HepG2 (cell line): Measurements from ENCODE around the gene NBEAL1. TPM values are rescaled to one million over a fixed set of nuclear protein-coding genes. Genes with fewer than 3 reads are reported as not detected.
A peak's percentile ranks its signal among the peaks of the same experiment; 100 is the strongest.

Experiments
- ATAC-seq: fragments of 200-7000 bp; cut with Tn5 transposase; 3 replicates; pipeline ENCODE4 v1.9.1; 2020; ENCODE audit warnings: mild to moderate bottlenecking, moderate library complexity
- BruUV-seq: library from RNA; stranded (reverse); fragments of 400-500 nt; replicated peaks from 2 replicates; lab custom pipeline; 2021; lab: Mats Ljungman, UMichigan
- CTCF ChIA-PET: fragments of 300-600 bp; formaldehyde crosslinking; extraction: SDS; loops from one replicate; lab custom pipeline; 2021; ENCODE audit warnings: low total read pairs, inconsistent platforms, low intra/inter-chr PET ratio; lab: Yijun Ruan, JAX
- POLR2A ChIA-PET: fragments of 350-600 bp; sonication (Branson Sonifier 250); formaldehyde crosslinking; loops from one replicate; lab custom pipeline; 2020; ENCODE audit warnings: antibody characterized with exemption, inconsistent platforms; lab: Yijun Ruan, JAX
- DNase-seq: peaks from one replicate; pipeline ENCODE4 v3.0.0-alpha.2; 2015; ENCODE audit warnings: low spot score
- FAIRE-seq: peaks from 3 replicates; lab custom pipeline; 2011; peaks lifted over from hg19 to GRCh38; lab: Jason Lieb, UNC
- H2AFZ ChIP-seq: one replicate; pipeline ENCODE4 v1.6.1; 2011; ENCODE audit warnings: low read length, inconsistent platforms
- H3K27ac ChIP-seq: fragments of 300-600 bp; 3 replicates; pipeline ENCODE4 v1.8.0; 2011; ENCODE audit warnings: mixed run types, mild to moderate bottlenecking, mixed read lengths, low read length, inconsistent platforms; ENCODE audit not compliant: insufficient read depth; ENCODE audit errors: extremely low read length
- H3K27me3 ChIP-seq, 2 experiments: fragments of 200-600 bp in 1 of 2; 2 replicates in 1 of 2; 3 replicates in 1 of 2; pipeline versions ENCODE4 v1.6.0 to v1.8.0; 2011; ENCODE audit warnings: low read length in 2 of 2, mild to moderate bottlenecking in 2 of 2, moderate library complexity in 2 of 2, inconsistent platforms in 1 of 2; ENCODE audit not compliant: insufficient read depth in 2 of 2, control insufficient read depth in 1 of 2
- H3K36me3 ChIP-seq, 2 experiments: fragments of 200-600 bp in 1 of 2; replicated peaks in 1 of 2; 2 replicates in 1 of 2; 3 replicates in 1 of 2; pipeline versions ENCODE4 v1.5.1 to v1.8.0; 2011; ENCODE audit warnings: low read length in 2 of 2, inconsistent platforms in 1 of 2; ENCODE audit not compliant: insufficient read depth in 2 of 2, control insufficient read depth in 1 of 2
- H3K4me1 ChIP-seq: 2 replicates; pipeline ENCODE4 v1.5.1; 2012; ENCODE audit warnings: low read length, inconsistent platforms; ENCODE audit not compliant: insufficient read depth
- H3K4me2 ChIP-seq: 2 replicates; pipeline ENCODE4 v1.6.0; 2011; ENCODE audit warnings: low read depth, low read length, inconsistent platforms
- H3K4me3 ChIP-seq, 3 experiments: fragments of 200-600 bp in 1 of 3; sonication (generic), shearing (Covaris generic) in 1 of 3; replicated peaks in 1 of 3; 2 replicates each; pipeline ENCODE4 v1.5.1; 2011 to 2016; ENCODE audit warnings: low read length in 3 of 3, inconsistent platforms in 2 of 3, low read depth in 2 of 3, mild to moderate bottlenecking in 2 of 3, control low read depth in 1 of 3, mixed read lengths in 1 of 3; ENCODE audit not compliant: insufficient read depth in 1 of 3
- H3K79me2 ChIP-seq: one replicate; pipeline ENCODE4 v1.6.1; 2011; ENCODE audit warnings: low read length, inconsistent platforms; ENCODE audit not compliant: insufficient read depth
- H3K9ac ChIP-seq: 2 replicates; pipeline ENCODE4 v1.6.0; 2011; ENCODE audit warnings: mild to moderate bottlenecking, low read depth, low read length, inconsistent platforms; ENCODE audit not compliant: insufficient read depth
- H3K9me3 ChIP-seq: 2 replicates; pipeline ENCODE4 v1.5.1; 2012; ENCODE audit warnings: mild to moderate bottlenecking, low read length
- H4K20me1 ChIP-seq: 2 replicates; pipeline ENCODE4 v1.6.0; 2011; ENCODE audit warnings: inconsistent platforms, mild to moderate bottlenecking, low read length, moderate library complexity; ENCODE audit not compliant: insufficient read depth
- NFKBIZ ChIP-seq: IDR thresholded peaks from 2 replicates; pipeline ENCODE4 v1.6.1; 2018; ENCODE audit warnings: missing genetic modification reagents, missing compliant biosample characterization
- ZNF552 ChIP-seq: sonication (generic); formaldehyde crosslinking; IDR thresholded peaks from 2 replicates; pipeline ENCODE4 v1.9.0; 2022; ENCODE audit warnings: missing genetic modification reagents, mild to moderate bottlenecking, borderline replicate concordance
- ZNF839 ChIP-seq: sonication (generic); formaldehyde crosslinking; IDR thresholded peaks from 2 replicates; pipeline ENCODE4 v1.4.0; 2020; ENCODE audit warnings: missing genetic modification reagents, mild to moderate bottlenecking, borderline replicate concordance
- ZSCAN30 ChIP-seq: sonication (generic); formaldehyde crosslinking; IDR thresholded peaks from 2 replicates; pipeline ENCODE4 v1.5.0; 2020; ENCODE audit warnings: mild to moderate bottlenecking, missing genetic modification reagents
- WGBS: methylation state at CpG from one replicate; pipeline ENCODE4 v1.1.6; 2017; ENCODE audit warnings: low lambda C conversion rate; 5-methylcytosine and 5-hydroxymethylcytosine counted together
- in situ Hi-C: cut with HindIII; loops from 2 replicates; pipeline ENCODE4 v1.10.0; 2017; ENCODE audit warnings: low pct_unique_long_range_greater_than_20kb; ENCODE audit not compliant: extremely low pct_ligation_motif_present
- intact Hi-C: fragments of 100-400 bp; cut with micrococcal nuclease; formaldehyde crosslinking; loops from one replicate; pipeline ENCODE4 v1.10.0; 2022; ENCODE audit not compliant: unreplicated experiment
- polyA plus RNA-seq, 8 experiments: library from polyadenylated mRNA; depleted of rRNA in 3 of 8; stranded (reverse) in 7 of 8; unstranded in 1 of 8; fragments of >200 nt; fragmentation: Illumina TruSeq in 4 of 8; extraction: Trizol in 4 of 8; gene quantifications; 2 replicates each; pipeline versions ENCODE4 v1.2.1 to v1.2.3, GENCODE V29; 2011 to 2016; ENCODE audit warnings: low read depth in 4 of 8, missing spikeins in 1 of 8, mixed read lengths in 1 of 8; ENCODE audit not compliant: insufficient read depth in 1 of 8
- total RNA-seq, 5 experiments: library from RNA; depleted of rRNA; stranded (reverse); fragments of >200 nt; fragmentation: Illumina TruSeq; extraction: Trizol; gene quantifications; 2 replicates each; pipeline ENCODE4 v1.2.3, GENCODE V29; 2016; ENCODE audit warnings: low read depth in 1 of 5
- TF ChIP-seq, protein P1 (sequence below): sonication (generic); formaldehyde crosslinking; IDR thresholded peaks from 2 replicates; pipeline ENCODE4 v1.9.0; 2021; ENCODE audit warnings: mild to moderate bottlenecking, missing genetic modification reagents
- TF ChIP-seq, protein P2 (sequence below): sonication (generic); formaldehyde crosslinking; IDR thresholded peaks from 2 replicates; pipeline ENCODE4 v1.5.0; 2020; ENCODE audit warnings: missing genetic modification reagents
- TF ChIP-seq, protein P3 (sequence below): sonication (generic); formaldehyde crosslinking; IDR thresholded peaks from 2 replicates; pipeline ENCODE4 v1.8.0; 2022; ENCODE audit warnings: mild to moderate bottlenecking, missing genetic modification reagents, moderate library complexity
- TF ChIP-seq, protein P4 (sequence below): sonication (generic); formaldehyde crosslinking; IDR thresholded peaks from 2 replicates; pipeline ENCODE4 v1.4.0; 2020; ENCODE audit warnings: missing genetic modification reagents, mild to moderate bottlenecking, borderline replicate concordance

Gene NBEAL1
- total and polyA plus RNA-seq, 2 of the 13 experiments (the other 11 are each of a cell fraction or from before 2014, with no cell fraction given) = 6.4 to 15.7 TPM

DNA sequence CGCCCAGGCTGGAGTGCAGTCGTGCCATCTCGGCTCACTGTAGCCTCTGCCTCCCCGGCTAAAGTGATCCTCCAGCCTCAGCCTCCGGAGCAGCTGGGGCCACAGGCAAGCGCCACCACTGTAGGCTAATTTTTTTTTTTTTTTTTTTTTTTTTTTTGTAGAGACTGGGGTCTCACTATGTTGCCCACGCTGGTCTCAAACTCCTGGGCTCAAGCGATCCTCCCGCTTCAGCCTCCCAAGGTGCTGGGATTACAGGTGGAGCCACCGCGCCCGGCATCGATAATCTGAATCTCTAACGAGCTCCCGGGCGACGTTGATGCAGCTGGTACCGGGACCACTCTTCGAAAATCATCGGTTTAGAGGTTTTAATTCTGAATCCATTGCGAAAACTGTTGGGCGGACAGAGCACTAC is 223.6 kb downstream of the NBEAL1 start:
- Histone ChIP-seq H3K36me3 (no peaks in the 10 kb centered on the region; a peak in 1 of 5 replicates), H2AFZ (peak overlapping the region; percentile 75), H3K79me2 (peaks cover 22% of the 10 kb centered on the region), H3K27me3 (no peaks in the 10 kb centered on the region), H3K9me3 (no peaks in the 10 kb centered on the region), H4K20me1 (no peaks in the 10 kb centered on the region), H3K4me1 (peaks cover 31% of the 10 kb centered on the region), H3K4me2 (peak overlapping the region; percentile 76), H3K9ac (peak overlapping the region; percentile 83), H3K4me3 (peak overlapping the region; percentile 78 to 83 (median 79)), H3K27ac (peak overlapping the region; percentile 94)
- WGBS = 9% methylated on average over 22 of the region's 22 CpGs
- ChIA-PET POLR2A (interaction anchor here (0.6 to 2.3 kb wide), 12 partner anchors 9 to 581 kb away, joined by 3 to 25 read pairs (median 8); partner anchors contain the start of genes ABI2 and NBEAL1), CTCF (interaction anchor here (1.7 kb wide), 1 partner anchor 13 kb away, joined by 6 read pairs; no protein-coding TSS in a partner anchor)
- FAIRE-seq (no peak), ATAC-seq (peak; percentile 5), DNase-seq (no peak)
- intact Hi-C loops (loop anchor here (1.0 to 5.0 kb wide), 5 partner anchors 13 to 1596 kb away; partner anchors contain the start of genes ABI2, TMEM237 and WDR12), in situ Hi-C loops (loop anchor here (5.0 to 25.0 kb wide), 2 partner anchors 424 to 579 kb away; no protein-coding TSS in a partner anchor)
- BruUV-seq = no TSS peak
- TF ChIP-seq, protein P1, sequence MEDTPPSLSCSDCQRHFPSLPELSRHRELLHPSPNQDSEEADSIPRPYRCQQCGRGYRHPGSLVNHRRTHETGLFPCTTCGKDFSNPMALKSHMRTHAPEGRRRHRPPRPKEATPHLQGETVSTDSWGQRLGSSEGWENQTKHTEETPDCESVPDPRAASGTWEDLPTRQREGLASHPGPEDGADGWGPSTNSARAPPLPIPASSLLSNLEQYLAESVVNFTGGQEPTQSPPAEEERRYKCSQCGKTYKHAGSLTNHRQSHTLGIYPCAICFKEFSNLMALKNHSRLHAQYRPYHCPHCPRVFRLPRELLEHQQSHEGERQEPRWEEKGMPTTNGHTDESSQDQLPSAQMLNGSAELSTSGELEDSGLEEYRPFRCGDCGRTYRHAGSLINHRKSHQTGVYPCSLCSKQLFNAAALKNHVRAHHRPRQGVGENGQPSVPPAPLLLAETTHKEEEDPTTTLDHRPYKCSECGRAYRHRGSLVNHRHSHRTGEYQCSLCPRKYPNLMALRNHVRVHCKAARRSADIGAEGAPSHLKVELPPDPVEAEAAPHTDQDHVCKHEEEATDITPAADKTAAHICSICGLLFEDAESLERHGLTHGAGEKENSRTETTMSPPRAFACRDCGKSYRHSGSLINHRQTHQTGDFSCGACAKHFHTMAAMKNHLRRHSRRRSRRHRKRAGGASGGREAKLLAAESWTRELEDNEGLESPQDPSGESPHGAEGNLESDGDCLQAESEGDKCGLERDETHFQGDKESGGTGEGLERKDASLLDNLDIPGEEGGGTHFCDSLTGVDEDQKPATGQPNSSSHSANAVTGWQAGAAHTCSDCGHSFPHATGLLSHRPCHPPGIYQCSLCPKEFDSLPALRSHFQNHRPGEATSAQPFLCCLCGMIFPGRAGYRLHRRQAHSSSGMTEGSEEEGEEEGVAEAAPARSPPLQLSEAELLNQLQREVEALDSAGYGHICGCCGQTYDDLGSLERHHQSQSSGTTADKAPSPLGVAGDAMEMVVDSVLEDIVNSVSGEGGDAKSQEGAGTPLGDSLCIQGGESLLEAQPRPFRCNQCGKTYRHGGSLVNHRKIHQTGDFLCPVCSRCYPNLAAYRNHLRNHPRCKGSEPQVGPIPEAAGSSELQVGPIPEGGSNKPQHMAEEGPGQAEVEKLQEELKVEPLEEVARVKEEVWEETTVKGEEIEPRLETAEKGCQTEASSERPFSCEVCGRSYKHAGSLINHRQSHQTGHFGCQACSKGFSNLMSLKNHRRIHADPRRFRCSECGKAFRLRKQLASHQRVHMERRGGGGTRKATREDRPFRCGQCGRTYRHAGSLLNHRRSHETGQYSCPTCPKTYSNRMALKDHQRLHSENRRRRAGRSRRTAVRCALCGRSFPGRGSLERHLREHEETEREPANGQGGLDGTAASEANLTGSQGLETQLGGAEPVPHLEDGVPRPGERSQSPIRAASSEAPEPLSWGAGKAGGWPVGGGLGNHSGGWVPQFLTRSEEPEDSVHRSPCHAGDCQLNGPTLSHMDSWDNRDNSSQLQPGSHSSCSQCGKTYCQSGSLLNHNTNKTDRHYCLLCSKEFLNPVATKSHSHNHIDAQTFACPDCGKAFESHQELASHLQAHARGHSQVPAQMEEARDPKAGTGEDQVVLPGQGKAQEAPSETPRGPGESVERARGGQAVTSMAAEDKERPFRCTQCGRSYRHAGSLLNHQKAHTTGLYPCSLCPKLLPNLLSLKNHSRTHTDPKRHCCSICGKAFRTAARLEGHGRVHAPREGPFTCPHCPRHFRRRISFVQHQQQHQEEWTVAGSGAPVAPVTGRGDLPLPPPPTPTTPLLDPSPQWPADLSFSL (CRISPR knock-in tag) = peak; percentile 10
- TF ChIP-seq NFKBIZ (CRISPR knock-in tag) (0 out of 2 replicates have a peak, but pooled peaks have one; percentile 8), ZNF839 (CRISPR knock-in tag) (no peak), ZSCAN30 (CRISPR knock-in tag) (peak; percentile 2; the same call in 1 of the 2 replicates), ZNF552 (0 out of 2 replicates have a peak, but pooled peaks have one; percentile 1)
- TF ChIP-seq, protein P2, sequence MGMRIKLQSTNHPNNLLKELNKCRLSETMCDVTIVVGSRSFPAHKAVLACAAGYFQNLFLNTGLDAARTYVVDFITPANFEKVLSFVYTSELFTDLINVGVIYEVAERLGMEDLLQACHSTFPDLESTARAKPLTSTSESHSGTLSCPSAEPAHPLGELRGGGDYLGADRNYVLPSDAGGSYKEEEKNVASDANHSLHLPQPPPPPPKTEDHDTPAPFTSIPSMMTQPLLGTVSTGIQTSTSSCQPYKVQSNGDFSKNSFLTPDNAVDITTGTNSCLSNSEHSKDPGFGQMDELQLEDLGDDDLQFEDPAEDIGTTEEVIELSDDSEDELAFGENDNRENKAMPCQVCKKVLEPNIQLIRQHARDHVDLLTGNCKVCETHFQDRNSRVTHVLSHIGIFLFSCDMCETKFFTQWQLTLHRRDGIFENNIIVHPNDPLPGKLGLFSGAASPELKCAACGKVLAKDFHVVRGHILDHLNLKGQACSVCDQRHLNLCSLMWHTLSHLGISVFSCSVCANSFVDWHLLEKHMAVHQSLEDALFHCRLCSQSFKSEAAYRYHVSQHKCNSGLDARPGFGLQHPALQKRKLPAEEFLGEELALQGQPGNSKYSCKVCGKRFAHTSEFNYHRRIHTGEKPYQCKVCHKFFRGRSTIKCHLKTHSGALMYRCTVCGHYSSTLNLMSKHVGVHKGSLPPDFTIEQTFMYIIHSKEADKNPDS (CRISPR knock-in tag) = 0 out of 2 replicates have a peak, but pooled peaks have one; percentile 6
- TF ChIP-seq, protein P3, sequence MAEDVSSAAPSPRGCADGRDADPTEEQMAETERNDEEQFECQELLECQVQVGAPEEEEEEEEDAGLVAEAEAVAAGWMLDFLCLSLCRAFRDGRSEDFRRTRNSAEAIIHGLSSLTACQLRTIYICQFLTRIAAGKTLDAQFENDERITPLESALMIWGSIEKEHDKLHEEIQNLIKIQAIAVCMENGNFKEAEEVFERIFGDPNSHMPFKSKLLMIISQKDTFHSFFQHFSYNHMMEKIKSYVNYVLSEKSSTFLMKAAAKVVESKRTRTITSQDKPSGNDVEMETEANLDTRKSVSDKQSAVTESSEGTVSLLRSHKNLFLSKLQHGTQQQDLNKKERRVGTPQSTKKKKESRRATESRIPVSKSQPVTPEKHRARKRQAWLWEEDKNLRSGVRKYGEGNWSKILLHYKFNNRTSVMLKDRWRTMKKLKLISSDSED (CRISPR knock-in tag) = 0 out of 2 replicates have a peak, but pooled peaks have one; percentile 10
- TF ChIP-seq, protein P4, sequence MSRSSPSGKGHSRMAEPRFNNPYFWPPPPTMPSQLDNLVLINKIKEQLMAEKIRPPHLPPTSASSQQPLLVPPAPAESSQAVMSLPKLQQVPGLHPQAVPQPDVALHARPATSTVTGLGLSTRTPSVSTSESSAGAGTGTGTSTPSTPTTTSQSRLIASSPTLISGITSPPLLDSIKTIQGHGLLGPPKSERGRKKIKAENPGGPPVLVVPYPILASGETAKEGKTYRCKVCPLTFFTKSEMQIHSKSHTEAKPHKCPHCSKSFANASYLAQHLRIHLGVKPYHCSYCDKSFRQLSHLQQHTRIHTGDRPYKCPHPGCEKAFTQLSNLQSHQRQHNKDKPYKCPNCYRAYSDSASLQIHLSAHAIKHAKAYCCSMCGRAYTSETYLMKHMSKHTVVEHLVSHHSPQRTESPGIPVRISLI (CRISPR knock-in tag) = 0 out of 2 replicates have a peak, but pooled peaks have one; percentile 32
